Heart left ventricle (tissue), 16 donors: Measurements from ENCODE around the gene NAT14. TPM values are rescaled to one million over a fixed set of nuclear protein-coding genes. Genes with fewer than 3 reads are reported as not detected.

Experiments
- ATAC-seq, 4 donors: fragments of 200-7000 bp; cut with Tn5 transposase; one replicate each; pipeline ENCODE4 v1.9.1; 2020 to 2022; ENCODE audit warnings: moderate library complexity in 4 of 4, mild to moderate bottlenecking in 3 of 4, moderate number of reproducible peaks in 1 of 4
- DNase-seq, 5 donors: peaks; one replicate each; pipeline ENCODE4 v3.0.0-alpha.2; 2020
- H3K27ac ChIP-seq, 12 donors: fragments of 200-600 bp; sonication (generic) in 4 of 12; one replicate each; pipeline versions ENCODE4 v1.5.0 to v1.8.0; 2016 to 2022; ENCODE audit warnings: mild to moderate bottlenecking in 2 of 12
- H3K27me3 ChIP-seq, 9 donors: fragments of 200-600 bp; sonication (generic) in 2 of 9; one replicate each; pipeline versions ENCODE4 v1.5.1 to v1.8.0; 2016 to 2022; ENCODE audit warnings: mild to moderate bottlenecking in 3 of 9
- H3K36me3 ChIP-seq, 9 donors: fragments of 200-600 bp; sonication (generic) in 2 of 9; one replicate each; pipeline versions ENCODE4 v1.5.0 to v1.8.0; 2018 to 2022; ENCODE audit warnings: mild to moderate bottlenecking in 2 of 9
- H3K4me1 ChIP-seq, 12 donors: fragments of 200-600 bp; sonication (generic) in 4 of 12; one replicate each; pipeline versions ENCODE4 v1.5.0 to v1.8.0; 2016 to 2022; ENCODE audit warnings: mild to moderate bottlenecking in 3 of 12
- H3K4me3 ChIP-seq, 12 donors: fragments of 200-600 bp; sonication (generic) in 4 of 12; one replicate each; pipeline versions ENCODE4 v1.5.0 to v1.8.0; 2017 to 2022; ENCODE audit warnings: mild to moderate bottlenecking in 9 of 12, moderate library complexity in 4 of 12
- H3K9me3 ChIP-seq, 12 donors: fragments of 200-600 bp; sonication (generic) in 4 of 12; one replicate each; pipeline versions ENCODE4 v1.5.0 to v1.8.0; 2016 to 2022; ENCODE audit warnings: mild to moderate bottlenecking in 1 of 12
- POLR2A ChIP-seq, 2 donors: fragments of 450-650 bp; IDR thresholded peaks; one replicate each; pipeline ENCODE4 v1.6.1; 2017; ENCODE audit warnings: antibody characterized with exemption in 2 of 2, mild to moderate bottlenecking in 2 of 2, moderate library complexity in 2 of 2
- WGBS, 4 donors: extraction: QIAGEN DNeasy Blood & Tissue Kit in 2 of 4; methylation state at CpG; one replicate each; pipeline versions ENCODE4 v1.1.5 to v1.1.7; 2013 to 2018; 5-methylcytosine and 5-hydroxymethylcytosine counted together
- intact Hi-C, 10 donors: fragments of 100-400 bp; cut with DNase I; formaldehyde crosslinking; loops; one replicate each; pipeline versions ENCODE4 v1.11.1 to v1.14.2; 2022
- polyA plus RNA-seq, 2 donors: library from polyadenylated mRNA; stranded (reverse); fragments of 200-250 nt; gene quantifications; one replicate each; pipeline ENCODE4 v1.2.3, GENCODE V29; 2013
- total RNA-seq, 9 donors: library from RNA; depleted of rRNA in 2 of 9; stranded (reverse); fragments of >200 nt in 2 of 9; fragmentation: NEBNext Ultra II Directional in 3 of 9; extraction: Animal tissue kit (Norgen Biotek cat#: 25700) in 3 of 9; gene quantifications; one replicate each; pipeline versions ENCODE4 v1.1.0 to v1.2.4, GENCODE V29; 2016 to 2023
- TF ChIP-seq, protein P1 (sequence below), 12 donors: fragments of 200-600 bp; sonication (generic) in 4 of 12; IDR thresholded peaks; one replicate each; pipeline versions ENCODE4 v1.5.0 to v1.8.0; 2018 to 2022; ENCODE audit warnings: antibody characterized with exemption in 12 of 12, mild to moderate bottlenecking in 5 of 12
- donor health status: ischemic (EF 13 %, LVEDD 7.1; RV severe dilation, severe dysfunction).
- donor health status: healthy with polysubstance abuse.
- donor health status: DM: no; HTN: yes; CAD: no.
- donor health status: DM: no; HTN: no; CAD: no.
- donor health status: ischemic (EF 25% LVEDD 6.9; RV normal size, moderate dysfunction).
- donor health status: ischemic (EF 25% LVEDD 5.7; RV mildly dilated, moderate dysfunction).
- donor health status: healthy.
- donor health status: DM: yes; HTN: yes; CAD: no.
- donor health status: ischemic (EF 35%, LVEDD 5.7; RV mildly dilated, moderate dysfunction).
- donor health status: nonischemic (EF 11% LVEDD 7.7; RV severe dilation, severe dysfunction).
- donor health status: DM: yes; HTN: yes; CAD: no.
- donor health status: PGD.
- donor health status: ischemic (EF 29% LVEDD 5.4; RV normal size, mild dysfunction).
- donor health status: nonischemic (EF 23%, LVEDD 6.1; RV moderate dilation, normal function).

Gene NAT14
- total and polyA plus RNA-seq, 11 donors, result 2.9 to 10.4 (median 7.3) TPM

DNA sequence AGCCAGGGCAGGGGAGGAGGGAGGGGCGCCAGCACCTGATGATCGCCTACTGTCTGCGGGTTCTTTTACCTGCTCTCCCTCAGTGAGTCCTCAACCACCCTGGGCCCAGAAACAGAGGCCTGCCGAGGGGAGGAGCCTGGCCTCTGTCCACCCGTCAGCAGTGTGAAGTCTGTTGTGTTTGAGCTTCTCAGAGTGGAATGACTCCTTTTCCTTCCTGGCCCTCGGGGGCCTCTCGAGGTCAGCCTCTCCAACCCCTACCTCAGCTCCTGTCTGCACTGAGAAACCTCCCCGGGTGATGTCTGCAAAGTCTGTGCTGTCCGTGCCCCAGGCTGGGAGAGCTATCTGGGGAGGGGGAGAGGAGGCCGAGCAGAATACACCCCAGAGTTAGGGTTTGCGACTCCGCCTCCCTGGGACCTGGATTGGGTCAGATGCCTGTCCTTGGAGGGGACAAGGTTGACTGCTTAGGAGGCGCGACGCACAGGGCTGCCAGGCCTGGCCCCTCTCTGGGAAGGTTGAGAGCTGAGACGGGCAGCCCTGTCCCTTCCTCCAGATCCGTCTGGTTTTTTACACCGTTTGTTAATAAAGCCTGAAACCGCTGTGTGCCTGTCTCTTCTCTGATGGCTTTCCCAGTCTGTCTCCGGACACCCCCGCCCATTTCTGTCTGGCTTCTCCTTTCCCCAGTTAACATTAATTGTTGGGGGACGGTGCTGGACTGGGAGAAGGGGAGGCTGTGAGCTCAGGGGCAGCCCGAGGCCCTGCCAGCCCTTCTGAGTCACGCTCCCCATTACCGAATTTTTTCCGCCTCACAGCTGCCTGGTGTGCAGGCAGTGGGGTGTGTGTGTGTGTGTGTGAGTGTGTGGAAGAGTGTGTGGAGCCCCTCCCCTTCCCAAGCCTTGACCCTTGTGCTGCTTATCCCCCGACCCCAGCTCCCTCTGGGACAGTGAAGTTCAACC, 2.3 kb downstream of the NAT14 start:
- DNase-seq, result peak; percentile 70 to 87 (median 82)
- H3K27me3 ChIP-seq, result peaks cover 0 to 6% (median 0%) of the 10 kb centered on the region in 9 donors
- peaks cover 0 to 12% (median 6%) of the 10 kb centered on the region in 9 donors for H3K36me3 ChIP-seq
- no peaks in the 10 kb centered on the region for H3K9me3 ChIP-seq
- peak overlapping the region; percentile 65 to 98 (median 86) for H3K27ac ChIP-seq
- intact Hi-C loops, result no loop called here
- H3K4me3 ChIP-seq, result peak overlapping the region in 8 of 12 donors; percentile 5 to 38 (median 23)
- TF ChIP-seq, protein P1, sequence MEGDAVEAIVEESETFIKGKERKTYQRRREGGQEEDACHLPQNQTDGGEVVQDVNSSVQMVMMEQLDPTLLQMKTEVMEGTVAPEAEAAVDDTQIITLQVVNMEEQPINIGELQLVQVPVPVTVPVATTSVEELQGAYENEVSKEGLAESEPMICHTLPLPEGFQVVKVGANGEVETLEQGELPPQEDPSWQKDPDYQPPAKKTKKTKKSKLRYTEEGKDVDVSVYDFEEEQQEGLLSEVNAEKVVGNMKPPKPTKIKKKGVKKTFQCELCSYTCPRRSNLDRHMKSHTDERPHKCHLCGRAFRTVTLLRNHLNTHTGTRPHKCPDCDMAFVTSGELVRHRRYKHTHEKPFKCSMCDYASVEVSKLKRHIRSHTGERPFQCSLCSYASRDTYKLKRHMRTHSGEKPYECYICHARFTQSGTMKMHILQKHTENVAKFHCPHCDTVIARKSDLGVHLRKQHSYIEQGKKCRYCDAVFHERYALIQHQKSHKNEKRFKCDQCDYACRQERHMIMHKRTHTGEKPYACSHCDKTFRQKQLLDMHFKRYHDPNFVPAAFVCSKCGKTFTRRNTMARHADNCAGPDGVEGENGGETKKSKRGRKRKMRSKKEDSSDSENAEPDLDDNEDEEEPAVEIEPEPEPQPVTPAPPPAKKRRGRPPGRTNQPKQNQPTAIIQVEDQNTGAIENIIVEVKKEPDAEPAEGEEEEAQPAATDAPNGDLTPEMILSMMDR (IDR thresholded peaks at IDR 0.05), result no peak
- TF ChIP-seq POLR2A (IDR thresholded peaks at IDR 0.05), result no peak
- H3K4me1 ChIP-seq, result peaks cover 7 to 65% (median 41%) of the 10 kb centered on the region in 12 donors
- WGBS, 4 donors, result 21 to 41% (median 36%) methylated on average over 10 to 27 of the region's 27 CpGs
- ATAC-seq, result peak; percentile 46 to 77 (median 64)

DNA sequence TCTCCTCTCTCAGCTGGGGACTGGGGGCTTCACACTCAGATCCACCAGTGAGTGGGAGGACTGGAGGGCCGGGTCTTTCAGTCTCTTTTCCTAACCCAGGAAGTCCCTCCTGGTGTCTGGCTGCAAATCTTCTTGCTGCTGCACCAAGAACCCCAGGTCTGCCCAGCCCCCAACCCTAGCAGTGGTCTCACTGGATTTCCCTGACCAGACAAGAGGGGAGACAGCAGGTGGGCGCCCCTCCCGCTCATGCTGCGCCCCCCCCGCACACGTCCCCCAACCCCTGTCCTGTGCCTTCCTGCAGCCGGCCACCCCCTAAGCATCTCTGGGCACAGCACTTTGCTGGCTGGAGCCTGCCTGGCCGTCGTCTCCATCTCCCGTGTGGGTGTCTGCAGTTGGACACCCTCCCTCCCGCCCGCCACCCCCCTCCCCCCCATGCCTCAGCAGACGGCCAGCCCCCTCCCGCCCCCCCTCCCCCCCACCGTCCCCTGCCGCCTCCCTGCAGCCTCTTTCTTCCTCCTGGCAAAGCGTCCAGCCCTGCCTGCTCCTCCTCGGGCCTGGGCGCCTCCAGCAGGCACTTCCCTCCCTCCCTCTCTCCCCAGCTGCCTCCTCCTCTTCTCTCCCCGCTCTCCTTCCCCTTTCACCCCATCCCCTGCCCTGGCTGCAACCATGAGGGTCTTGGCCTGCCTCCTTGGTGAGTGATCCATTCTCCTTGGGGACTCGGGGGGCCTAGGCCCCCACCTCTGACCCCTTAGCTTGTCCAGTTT, 3.1 kb downstream of the NAT14 start, which contains the start of gene SSC5D:
Gene SSC5D (plus strand): TSS at position 513 of the 764 bp plus-strand sequence. CDS start 154 bp downstream, at position 667.
- ATAC-seq (peak in 1 of 4 donors; percentile 4), DNase-seq (peak in 3 of 5 donors; percentile 67 to 73 (median 68))
- Histone ChIP-seq H3K9me3 (no peaks in the 10 kb centered on the region), H3K27ac (peak within 1 kb of the TSS; percentile 68 to 98 (median 86)), H3K27me3 (peaks cover 0 to 6% (median 0%) of the 10 kb centered on the region in 9 donors), H3K4me3 (peak within 1 kb of the TSS in 7 of 12 donors; percentile 15 to 44 (median 36)), H3K36me3 (peaks cover 0 to 3% (median 0%) of the 10 kb centered on the region in 9 donors), H3K4me1 (peaks cover 7 to 68% (median 45%) of the 10 kb centered on the region in 12 donors)
- 18 to 25% (median 21%) methylated on average over 12 to 18 of the region's 21 CpGs for WGBS, 4 donors
- intact Hi-C loops, result no loop called here
- TF ChIP-seq POLR2A (IDR thresholded peaks at IDR 0.05), result no peak
- TF ChIP-seq, protein P1 (IDR thresholded peaks at IDR 0.05), result no peak

DNA sequence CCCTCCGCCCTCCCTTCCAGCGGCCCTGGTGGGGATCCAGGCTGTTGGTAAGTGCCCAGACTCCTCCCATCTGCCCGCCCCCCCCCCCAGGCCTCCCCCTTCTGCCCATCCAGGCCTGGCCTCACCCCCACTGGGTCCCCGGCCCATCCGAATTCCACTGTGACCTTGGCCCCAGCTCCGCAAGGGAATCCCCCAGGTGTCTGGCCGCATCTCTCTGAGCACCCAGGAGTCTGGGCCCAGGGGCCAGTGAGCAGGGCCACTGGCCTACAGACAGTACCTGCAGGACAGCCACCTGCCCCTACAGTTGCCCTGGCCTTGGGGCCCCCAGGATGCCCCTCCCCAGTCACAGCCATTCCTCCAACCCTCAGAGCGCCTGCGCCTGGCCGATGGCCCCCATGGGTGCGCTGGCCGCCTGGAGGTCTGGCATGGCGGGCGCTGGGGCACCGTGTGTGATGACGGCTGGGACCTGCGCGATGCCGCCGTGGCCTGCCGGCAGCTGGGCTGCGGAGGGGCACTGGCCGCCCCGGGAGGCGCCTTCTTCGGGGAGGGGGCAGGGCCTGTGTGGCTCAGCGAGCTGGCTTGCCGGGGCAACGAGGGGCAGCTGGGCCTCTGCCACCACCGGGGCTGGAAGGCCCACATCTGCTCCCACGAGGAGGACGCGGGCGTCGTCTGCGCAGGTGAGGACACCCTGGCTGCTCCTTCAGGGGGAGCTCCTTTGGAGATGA, 4.2 kb downstream of the NAT14 start:
- H3K27ac ChIP-seq, result peak overlapping the region in 4 of 12 donors; percentile 34 to 98 (median 65)
- TF ChIP-seq, protein P1 (IDR thresholded peaks at IDR 0.05), result no peak
- TF ChIP-seq POLR2A (IDR thresholded peaks at IDR 0.05), result no peak
- peaks cover 0 to 16% (median 0%) of the 10 kb centered on the region in 9 donors for H3K27me3 ChIP-seq
- DNase-seq (peak in 2 of 5 donors; percentile 19 to 20), ATAC-seq (no peak)
- H3K9me3 ChIP-seq, result no peaks in the 10 kb centered on the region
- H3K4me1 ChIP-seq, result peaks cover 5 to 69% (median 44%) of the 10 kb centered on the region in 12 donors
- H3K4me3 ChIP-seq, result no peak overlapping the region
- WGBS, 4 donors, result 64 to 82% (median 73%) methylated on average over 8 to 36 of the region's 36 CpGs
- intact Hi-C loops, result no loop called here
- H3K36me3 ChIP-seq, result no peaks in the 10 kb centered on the region
